CD4-positive, alpha-beta T cell treated with Interferon gamma for 1 hour (primary cell): ENCODE results near the gene GRID2IP.
A peak's percentile ranks its signal among the peaks of the same experiment; 100 is the strongest.
"Not testable (repeated sequence)": the region's sequence is repeated elsewhere in the genome, so short reads cannot be mapped to it uniquely, and the experiment has no call there.

Experiments
- DNase-seq: peaks from one replicate; pipeline ENCODE4 v3.0.0-alpha.2; 2020

GRID2IP gene

DNA sequence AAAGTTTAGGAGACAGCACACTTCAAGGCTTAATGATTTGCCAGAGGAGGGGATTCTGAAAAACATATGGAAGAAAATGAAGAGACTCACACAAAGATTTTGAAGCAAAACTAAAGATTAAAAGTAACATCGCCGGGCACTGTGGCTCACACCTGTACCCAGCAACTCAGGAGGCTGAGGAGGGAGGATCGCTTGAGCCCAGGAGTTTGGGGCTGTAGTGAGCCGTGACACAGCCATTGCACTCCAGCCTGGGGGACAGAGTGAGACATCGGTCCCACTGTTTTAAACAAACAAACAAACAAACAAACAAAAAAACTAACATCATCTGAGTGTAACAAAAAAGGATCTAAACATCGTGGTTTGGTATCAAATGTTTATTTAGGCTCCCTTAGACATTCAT lies 69.8 kb downstream of the GRID2IP start:
- no peak for DNase-seq

DNA sequence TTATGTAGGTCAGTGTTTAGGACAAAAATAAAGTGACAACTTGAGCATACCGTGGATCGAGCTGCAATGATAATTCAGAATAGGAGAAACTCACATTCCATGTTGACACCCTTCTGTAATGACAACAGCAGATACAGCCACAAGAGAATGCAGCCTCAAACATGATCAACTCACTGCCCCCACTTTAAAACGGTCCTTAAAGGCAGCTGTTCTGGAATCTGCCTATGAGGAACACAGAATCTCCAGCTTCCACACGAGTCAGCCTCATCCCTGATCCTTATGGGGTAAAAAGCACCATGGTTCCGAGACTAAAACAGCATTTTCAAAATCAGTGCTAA lies 71.0 kb downstream of the GRID2IP start:
- no peak for DNase-seq

DNA sequence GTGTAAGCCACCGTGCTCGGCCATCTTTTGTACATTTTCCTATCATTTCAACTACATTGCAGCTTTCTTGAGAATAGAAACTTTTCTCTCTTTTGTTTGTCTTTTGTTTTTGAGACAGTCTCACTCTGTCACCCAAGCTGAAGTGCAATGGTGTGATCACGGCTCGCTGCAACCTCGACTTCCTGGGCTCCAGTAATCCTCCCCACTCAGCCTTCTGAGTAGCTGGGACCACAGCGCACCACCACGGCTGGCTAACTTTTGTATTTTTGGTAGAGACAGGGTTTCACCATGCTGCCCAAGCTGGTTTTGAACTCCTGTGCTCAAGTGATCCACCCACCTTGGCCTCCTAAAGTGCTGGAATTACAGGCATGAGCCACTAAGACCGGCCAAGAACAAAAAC lies 72.2 kb downstream of the GRID2IP start:
- no peak for DNase-seq

DNA sequence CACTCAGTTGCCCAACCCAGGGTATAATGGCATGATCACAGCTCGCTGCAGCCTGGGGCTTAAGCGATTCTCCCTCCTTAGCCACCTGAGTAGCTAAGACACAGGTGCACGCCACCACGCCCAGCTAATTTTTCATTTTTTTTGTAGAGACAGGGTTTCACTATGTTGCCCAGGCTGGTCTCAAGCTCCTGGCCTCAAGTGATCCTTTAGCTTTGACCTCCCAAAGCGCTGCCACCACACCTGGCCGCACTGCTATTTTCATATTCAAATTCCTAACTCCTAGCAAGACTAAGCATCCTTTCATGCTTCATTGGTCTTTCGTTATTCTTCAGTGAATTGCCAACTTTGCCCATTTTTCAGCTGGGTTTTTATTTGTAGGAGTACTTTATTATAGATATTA lies 73.1 kb downstream of the GRID2IP start:
- DNase-seq = no peak

DNA sequence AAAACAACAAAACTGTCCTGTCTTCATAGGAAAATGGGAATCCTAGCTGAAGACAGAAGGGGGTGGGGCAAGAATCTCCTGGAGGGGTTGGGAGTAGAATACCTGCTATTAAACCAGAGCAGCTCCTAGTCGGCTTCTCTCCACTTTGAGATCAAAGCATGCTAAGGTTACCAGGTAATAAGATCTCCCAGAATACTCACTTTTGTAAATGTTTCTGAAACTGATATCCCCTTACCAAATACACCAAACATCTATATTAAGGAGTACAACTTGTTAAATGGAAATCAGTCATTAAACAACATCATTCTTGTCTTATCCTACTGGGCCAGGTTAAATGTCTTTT lies 74.0 kb downstream of the GRID2IP start:
- DNase-seq = no peak

DNA sequence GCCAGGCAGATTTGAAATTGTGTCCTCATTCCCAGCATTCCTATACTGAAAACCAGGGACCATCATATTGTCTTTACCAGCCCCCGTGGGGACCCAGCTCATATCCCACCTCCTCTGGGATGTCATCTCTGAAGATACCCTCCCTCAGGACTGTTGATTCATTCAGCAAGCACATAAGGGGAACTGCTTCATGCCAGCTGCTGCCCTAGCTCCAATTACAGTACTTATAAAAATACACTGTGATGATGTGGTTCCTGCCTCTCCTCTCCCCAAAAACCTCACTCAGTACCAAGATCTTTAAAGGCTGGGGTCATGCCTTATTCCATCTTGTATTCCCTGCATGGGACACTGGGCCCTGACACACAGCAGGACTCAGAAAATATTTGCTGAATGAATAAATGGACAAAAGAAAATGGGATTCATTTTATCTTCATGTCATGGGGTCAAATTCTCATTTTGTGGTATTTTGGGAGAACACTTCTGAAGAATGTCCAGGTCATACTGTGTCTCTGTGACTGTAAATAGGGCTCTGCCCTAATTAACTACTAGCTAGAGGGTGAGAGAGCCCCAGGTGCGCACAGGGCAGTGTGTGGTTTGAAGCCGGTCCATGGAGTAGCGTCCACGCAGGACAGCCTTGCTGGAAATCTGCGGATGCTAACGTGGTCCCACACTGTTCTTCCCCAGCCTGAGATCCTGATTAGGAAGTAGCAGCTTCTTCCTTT lies 74.5 kb downstream of the GRID2IP start:
- no peak for DNase-seq

DNA sequence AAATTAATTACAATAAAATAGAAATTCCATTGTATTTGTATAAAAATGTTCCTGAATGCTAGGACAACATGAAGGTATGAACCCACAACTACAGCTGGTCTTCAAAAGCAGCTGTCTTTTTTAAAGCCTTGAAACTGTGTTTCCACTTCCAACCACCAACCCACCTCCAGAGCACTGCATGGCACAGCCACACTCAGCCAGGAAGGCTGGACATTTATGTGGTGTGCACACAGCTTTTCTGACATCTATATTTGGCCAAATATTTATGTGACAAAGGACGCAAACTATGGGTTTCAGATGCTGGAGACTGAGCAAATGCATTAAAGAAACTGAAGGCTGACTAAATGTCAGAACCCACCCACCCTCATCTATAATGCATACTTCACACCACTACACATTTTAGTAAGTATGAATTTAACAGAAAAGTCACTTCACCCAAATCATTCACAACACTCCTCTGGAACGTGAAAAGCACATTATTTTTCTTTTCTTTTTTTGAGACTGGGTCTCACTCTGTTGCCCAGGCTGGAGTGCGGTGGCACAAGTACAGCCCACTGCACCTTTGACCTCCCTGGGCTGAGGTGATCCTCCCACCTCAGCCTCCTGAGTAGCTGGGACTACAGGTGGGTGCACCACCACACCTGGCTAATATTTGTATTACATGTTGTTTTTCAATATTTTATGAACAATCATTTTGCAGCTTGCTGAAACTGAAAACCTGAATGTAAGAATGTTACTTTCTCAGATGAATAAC lies 75.7 kb downstream of the GRID2IP start:
- DNase-seq = no peak

DNA sequence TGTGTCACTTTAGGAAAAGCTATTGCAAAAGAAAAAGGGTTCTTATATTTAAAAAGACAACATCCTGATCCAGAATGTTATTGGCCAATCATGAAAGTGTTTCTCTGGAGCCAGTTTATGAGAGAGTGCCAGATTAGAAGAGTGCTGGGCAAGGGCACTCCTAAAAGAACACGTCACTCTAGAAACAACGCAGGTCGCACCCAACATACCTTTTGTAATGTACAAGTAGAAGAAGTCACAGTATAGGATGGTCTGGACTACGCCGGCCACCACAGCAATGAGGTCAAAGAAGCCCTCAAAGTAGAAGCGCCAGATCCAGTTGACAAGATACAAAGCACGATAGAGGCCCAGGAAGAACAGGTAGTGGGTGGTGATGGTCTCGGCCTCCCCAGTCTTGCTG lies 85.4 kb downstream of the GRID2IP start:
- no peak for DNase-seq

DNA sequence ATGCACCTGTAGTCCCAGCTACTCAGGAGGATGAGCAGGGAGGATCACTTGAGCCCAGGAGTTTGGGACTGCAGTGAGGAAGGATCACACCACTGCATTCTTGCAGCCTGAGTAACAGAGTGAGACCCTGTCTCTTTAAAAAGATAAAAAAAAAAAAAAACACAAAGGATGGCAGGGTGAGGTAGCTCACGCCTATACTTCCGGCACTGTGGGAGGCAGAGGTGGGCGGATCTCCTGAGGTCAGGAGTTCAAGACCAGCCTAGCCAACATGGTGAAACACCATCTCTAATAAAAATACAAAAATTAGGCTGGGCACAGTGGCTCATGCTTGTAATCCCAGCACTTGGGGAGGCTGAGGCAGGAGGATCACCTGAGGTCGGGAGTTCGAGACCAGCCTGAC lies 87.7 kb downstream of the GRID2IP start:
- DNase-seq = not testable (repeated sequence)

DNA sequence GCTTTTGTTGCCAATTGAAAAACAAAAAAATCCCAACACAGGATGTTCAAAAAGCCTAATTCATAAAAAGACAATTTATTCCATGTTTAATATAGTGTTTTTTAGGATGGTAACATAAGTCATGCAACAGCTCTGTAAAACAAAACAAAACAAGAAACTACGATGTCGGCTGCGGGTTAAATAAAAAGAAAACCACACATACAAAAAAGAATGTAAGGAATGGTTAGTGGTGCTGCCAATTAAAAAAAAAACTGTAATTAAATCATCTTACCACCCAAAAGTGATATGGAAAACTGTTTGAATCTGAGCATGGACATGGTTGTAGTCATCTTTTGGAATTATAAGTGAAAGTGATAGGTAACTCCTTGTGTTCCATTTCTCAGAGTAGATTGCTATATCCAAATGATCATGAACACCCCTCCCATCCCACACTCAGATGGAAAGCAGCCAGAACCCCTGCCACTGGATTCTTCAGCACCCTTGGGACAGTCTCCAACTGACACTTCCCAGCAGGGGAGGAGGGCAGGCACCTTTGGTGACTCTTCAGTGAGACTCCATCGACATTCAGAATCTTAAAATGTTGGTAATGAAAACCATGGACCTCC lies 89.2 kb downstream of the GRID2IP start:
- DNase-seq = no peak

DNA sequence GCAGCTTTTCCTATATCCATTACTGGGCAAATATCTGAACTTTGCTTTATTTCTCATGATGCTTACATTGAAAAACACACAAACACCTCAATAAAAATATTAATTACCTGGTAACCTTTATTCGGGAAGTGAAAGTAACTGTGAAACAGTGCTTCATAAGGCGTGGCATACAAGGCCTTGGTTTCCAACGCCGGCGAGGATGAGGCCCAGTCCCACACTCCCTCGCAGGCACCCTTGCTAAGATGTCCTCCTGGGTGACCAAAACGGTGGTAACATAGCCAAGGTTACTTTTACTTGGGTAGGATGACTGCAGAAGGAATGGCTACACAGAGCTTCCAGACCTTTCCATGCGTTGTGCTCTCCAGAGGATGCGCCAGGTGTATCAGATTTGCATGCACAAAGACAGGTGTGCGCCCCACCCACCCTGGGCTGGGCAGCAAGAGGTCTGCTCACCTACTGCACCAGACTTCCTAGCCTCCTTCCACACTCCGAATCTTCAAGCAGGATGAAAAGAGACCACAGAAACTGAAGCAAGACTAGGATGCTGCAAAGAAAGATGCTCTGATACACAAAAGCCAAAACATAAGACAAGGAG lies 90.2 kb downstream of the GRID2IP start:
- no peak for DNase-seq

DNA sequence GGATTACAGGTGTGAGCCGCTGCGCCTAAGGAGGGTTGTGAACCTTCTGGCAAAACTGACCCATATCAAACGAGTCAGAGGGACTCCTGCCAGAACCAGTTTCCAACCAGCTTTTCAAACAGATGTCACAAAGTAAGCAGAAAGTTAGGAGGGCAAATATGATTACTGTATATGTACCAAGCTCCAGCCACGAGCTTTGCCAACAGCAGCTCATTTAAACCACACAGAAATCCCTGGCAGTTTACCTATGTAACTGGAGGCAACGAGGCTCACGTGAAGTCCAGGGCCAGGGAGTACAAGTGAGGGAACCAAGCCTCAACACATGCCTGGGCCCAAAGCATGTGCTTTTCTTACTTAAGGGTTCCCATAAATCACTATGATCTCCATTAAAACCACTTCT lies 91.0 kb downstream of the GRID2IP start:
- no peak for DNase-seq

DNA sequence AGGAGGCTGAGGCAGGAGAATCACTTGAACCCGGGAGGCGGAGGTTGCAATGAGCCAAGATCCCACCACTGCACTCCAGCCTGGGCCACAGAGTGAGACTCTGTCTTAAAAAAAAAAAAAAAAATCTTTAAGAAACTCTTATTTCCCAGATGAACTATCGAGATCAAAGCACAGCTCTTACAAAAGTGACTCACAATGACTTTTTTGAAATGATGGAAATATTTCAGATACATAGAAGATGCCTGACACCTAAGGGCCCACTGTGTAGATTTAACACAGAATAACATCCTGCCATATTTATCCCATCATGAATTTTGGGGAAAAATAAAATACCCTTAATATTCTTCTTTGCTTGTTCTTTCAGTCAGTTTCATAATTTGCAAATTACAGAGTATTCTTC lies 92.6 kb downstream of the GRID2IP start:
- not testable (repeated sequence) for DNase-seq

DNA sequence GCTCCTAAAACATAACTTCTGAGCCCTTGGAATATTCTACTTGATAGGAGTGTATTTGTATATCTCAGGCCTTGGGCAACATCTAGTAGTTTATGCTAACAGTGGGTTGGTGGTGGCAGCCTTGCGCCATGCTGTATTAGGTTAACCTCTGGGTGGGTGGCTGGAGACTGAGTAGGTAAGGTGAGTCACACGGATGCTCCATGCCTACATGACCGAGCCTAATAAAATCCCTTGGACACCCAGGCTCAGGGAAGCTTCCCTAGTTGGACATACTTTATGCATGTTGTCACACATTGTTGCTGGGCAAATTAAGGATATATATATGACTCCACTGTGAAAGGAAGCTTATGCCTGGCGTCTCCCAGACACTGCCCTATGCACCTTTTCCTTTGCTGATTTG lies 97.5 kb downstream of the GRID2IP start:
- DNase-seq = no peak

DNA sequence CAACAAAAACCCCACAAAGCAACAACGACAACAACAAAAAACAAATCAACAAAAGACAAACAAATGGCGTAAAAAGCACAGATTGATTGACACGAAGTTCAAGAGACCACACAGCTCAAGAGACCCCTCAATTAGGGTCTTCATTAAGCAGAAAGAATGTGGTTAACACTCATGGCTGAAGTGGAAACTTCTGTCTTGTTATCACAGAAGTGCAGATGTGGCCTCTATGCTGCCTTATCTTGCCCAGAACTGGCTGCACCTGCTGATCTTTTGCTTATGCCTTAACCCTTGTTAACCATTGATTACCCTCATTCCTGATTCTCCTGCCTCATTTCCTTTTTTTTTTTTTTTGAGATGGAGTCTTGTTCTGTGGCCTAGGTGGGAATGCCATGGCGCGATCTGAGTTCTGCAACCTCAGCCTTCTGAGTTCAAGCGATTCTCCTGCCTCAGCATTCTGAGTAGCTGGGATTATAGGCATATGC lies 100.0 kb downstream of the GRID2IP start:
- DNase-seq = no peak

DNA sequence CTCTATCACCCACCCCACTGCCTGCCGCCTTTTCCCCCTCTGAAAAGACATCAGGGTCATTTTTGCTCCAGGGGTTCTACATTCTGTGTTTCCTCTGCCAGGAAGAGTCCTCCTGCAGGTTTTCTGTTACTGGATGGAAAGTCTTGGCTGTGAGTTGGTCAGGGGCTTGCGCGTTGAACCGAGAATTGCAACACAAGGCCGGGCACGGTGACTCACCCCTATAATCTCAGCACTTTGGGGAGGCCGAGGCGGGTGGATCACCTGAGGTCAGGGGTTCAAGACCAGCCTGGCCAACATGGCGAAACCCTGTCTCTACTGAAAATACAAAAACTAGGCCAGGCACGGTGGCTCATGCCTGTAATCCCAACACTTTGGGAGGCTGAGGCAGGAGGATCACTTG lies 100.7 kb downstream of the GRID2IP start:
- DNase-seq = not testable (repeated sequence)

DNA sequence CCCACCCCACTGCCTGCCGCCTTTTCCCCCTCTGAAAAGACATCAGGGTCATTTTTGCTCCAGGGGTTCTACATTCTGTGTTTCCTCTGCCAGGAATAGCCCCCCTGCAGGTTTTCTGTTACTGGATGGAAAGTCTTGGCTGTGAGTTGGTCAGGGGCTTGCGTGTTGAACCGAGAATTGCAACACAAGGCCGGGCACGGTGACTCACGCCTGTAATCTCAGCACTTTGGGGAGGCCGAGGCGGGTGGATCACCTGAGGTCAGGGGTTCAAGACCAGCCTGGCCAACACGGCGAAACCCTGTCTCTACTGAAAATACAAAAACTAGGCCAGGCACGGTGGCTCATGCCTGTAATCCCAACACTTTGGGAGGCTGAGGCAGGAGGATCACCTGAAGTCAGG lies 101.4 kb downstream of the GRID2IP start:
- not testable (repeated sequence) for DNase-seq

DNA sequence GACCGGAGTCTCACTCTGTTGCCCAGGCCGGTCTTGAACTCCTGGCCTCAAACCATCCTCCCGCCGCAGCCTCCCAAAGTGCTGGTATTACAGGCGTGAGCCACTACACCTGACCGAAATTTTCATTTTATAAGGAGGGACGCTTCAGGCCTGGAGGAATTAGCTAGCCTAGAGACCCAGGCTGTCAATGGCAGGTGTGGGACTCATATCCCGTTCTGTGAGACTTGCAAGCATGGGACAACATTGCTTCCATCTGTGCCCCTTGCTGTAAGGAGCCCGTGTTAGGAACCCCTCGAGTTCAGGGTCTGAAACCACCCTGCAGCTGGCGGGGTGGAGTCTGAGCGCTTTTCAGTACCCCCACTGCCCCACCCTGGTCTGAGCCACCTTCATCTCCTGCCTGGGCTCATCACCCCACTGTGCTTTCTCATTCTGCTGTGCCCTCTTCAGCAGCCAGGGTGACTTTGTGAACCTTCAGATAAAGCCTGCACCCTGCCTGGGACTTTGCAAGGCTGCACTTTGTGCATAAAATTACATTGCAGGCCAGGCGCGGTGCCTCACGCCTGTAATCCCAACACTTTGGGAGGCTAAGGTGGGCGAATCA lies 102.2 kb downstream of the GRID2IP start:
- no peak for DNase-seq

DNA sequence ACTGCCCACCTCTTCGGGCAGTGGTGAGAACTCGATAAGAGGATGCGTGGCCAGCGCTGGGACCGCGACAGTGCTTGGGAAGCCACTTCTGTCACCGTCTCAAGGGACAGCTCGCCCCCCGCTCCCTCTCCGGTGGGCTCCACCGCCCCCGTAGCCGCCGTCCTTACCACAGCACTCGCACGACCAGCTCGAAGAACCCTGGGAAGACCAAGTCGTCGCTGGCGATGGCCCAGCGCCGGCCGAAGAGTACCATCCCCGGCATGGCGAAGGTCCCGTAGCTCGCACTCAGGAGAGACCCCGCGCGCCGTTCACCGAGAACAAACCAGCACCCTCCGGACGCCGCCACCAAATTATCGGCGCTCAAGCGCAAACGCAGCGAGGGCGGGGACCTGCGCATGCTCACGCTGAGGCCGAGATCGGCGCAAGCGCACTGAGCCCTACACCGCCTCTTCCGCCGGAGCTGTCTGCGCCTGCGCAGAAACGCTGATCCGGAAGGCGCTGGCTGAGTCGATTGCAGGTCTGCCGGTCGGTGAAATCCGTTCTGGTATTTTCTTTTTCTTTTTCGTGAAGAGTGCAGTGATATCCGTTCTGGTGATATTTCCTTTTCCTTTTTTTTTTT lies 103.6 kb downstream of the GRID2IP start, which contains the start of gene DAGLB:
TSS of gene DAGLB (minus strand) at position 374 of the 619 bp plus-strand sequence. CDS start at position 262, 112 bp downstream.
- DNase-seq = peak; percentile 94
